Right kidney (tissue), 9 donors: ENCODE data around the gene ZNF606.

Source experiments
- DNase-seq: peaks from one replicate; pipeline ENCODE4 v3.0.0-alpha.2; 2016
- long read RNA-seq, 8 donors: transcript quantifications; one replicate each; lab custom pipeline, GENCODE V29; 2026

ZNF606 gene
- long read RNA-seq, donor 1, transcript ZNF606-207 (7 exons, 2,009 nt): major isoform, 6 of 10 reads
- long read RNA-seq, donor 1, partial matches to known transcripts: 0 of 10 reads
- long read RNA-seq, donor 1, other reads (novel, unspliced or antisense): 0 of 10 reads
- long read RNA-seq, donor 2, full-length matches to known transcripts: 7 of 7 reads
- long read RNA-seq, donor 2, partial matches to known transcripts: 0 of 7 reads
- long read RNA-seq, donor 2, other reads (novel, unspliced or antisense): 0 of 7 reads
- long read RNA-seq, donor 3, full-length matches to known transcripts: 4 of 4 reads
- long read RNA-seq, donor 3, partial matches to known transcripts: 0 of 4 reads
- long read RNA-seq, donor 3, other reads (novel, unspliced or antisense): 0 of 4 reads
- long read RNA-seq, donor 4, full-length matches to known transcripts: 11 of 11 reads
- long read RNA-seq, donor 4, partial matches to known transcripts: 0 of 11 reads
- long read RNA-seq, donor 4, other reads (novel, unspliced or antisense): 0 of 11 reads
- long read RNA-seq, donor 5, full-length matches to known transcripts: 5 of 5 reads
- long read RNA-seq, donor 5, partial matches to known transcripts: 0 of 5 reads
- long read RNA-seq, donor 5, other reads (novel, unspliced or antisense): 0 of 5 reads
- long read RNA-seq, donor 6, full-length matches to known transcripts: 9 of 33 reads
- long read RNA-seq, donor 6, partial matches to known transcripts: 24 of 33 reads
- long read RNA-seq, donor 6, other reads (novel, unspliced or antisense): 0 of 33 reads
- long read RNA-seq, donor 7, full-length matches to known transcripts: 14 of 14 reads
- long read RNA-seq, donor 7, partial matches to known transcripts: 0 of 14 reads
- long read RNA-seq, donor 7, other reads (novel, unspliced or antisense): 0 of 14 reads
- long read RNA-seq, donor 8, full-length matches to known transcripts: 6 of 6 reads
- long read RNA-seq, donor 8, partial matches to known transcripts: 0 of 6 reads
- long read RNA-seq, donor 8, other reads (novel, unspliced or antisense): 0 of 6 reads

- DNase-seq: peak; percentile 98
Measured at GRCh38 chr19:58002384-58003173, at the start of gene ZNF606. Gene ZNF606 (minus strand): TSS chr19:58002820. CDS start chr19:58001319, 1,501 bp downstream.

- DNase-seq: no peak
Measured at GRCh38 chr19:58052256-58052655, 49.6 kb upstream of the ZNF606 start.

- DNase-seq: no peak
Measured at GRCh38 chr19:58047672-58048071, 45.1 kb upstream of the ZNF606 start.

- no peak for DNase-seq
Measured at GRCh38 chr19:58046856-58047255, 44.2 kb upstream of the ZNF606 start.

DNA sequence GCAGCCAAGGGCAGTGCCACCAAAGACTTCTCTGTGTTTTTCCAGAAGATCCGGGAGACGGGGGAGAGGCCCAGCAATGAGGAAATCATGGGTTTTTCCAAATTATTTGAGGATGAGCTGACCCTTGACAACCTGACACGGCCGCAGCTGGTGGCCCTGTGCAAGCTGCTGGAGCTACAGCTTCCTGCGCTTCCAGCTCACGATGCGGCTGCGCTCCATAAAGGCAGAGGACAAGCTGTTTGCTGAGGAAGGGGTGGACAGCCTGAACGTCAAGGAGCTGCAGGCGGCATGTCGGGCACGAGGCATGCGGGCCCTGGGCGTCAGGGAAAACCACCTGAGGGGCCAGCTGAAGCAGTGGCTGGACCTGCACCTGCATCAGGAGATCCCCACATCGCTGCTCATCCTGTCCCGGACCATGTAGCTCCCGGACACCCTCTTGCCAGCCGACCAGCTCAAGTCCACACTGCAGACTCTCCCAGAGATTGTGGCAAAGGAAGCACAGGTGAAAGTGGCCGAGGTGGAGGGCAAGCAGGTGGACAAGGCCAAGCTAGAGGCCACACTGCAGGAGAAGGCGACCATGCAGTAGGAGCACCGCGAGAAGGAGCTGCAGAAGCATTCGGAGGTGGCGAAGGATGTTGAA, 42.9 kb upstream of the ZNF606 start:
- DNase-seq: no peak

DNA sequence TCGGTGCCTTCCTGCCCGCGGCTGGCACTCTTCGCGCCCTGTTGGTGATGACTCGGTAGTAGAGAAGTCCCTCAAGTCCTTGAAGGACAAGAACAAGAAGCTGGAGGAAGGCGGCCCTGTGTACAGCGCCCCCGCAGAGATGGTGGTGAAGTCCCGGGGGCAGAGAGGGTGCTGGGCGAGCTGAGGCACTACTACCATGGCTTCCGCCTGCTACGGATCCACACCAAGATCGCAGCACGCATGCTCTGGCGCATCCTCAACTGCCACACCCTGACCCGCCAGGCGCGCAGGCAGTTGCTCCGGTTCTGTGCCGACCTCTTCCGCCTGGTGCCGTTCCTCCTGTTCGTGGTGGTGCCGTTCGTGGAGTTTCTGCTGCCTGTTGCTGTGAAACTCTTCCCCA, 42.3 kb upstream of the ZNF606 start:
- no peak for DNase-seq

DNA sequence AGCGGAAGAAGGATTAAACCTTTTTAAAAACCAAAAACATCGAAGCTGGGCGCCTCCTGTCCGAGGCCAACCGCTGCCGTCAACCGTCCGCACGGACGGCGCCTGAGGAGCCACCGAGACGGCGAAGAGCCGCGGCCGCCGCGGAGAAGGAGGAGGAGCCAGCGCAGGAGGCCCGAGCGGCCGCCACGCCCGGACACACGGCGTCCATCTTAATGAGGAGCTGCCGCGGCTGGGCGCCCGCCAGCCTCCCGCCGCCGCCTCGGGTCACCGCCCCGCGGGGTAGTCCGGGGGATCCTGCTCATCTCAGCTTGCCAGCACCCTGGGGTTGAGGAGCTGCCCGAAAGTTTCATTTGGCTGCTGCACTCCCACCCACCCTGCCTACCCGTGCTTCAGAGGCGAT, 41.8 kb upstream of the ZNF606 start:
- no peak for DNase-seq

DNA sequence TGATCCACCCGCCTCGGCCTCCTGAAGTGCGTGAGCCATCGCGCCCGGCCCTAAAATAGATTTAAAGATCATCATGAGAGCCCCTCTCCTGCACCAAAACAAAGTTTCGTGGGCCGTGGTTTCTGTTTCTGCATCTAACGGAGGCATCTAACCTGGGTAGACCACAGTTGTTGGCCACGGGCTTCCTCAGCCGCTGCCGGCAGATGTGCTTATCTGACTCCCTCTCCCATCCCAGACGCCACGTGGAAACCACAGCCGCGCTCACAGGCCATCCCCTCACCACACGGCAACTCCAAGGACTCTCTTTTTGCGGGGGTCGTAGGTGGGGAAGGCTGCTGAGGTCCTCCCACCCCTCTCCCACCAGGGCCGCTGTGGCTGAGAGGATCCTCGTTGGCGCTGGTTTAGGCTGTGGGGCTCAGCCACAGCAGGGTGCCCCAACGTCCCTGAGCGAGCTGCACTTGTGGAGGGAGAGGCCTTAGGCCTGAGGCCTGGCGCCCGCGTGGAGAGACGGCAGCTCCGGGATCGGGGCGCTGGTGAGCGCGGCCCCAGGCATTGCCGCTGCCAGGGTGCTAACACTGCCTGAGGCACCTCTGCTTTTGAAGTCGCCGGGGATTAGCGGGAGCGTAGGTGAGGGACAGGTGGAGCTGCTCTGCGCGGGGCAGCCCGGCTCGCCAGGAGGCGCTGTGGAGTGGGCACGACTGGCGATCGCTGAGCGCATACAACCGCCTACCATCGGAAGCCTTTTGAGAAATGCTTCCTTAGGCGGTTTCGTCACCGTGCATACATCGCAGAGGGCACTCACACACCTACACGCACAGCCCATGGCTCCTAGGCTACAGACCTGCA, 40.1 kb upstream of the ZNF606 start:
- DNase-seq: no peak

DNA sequence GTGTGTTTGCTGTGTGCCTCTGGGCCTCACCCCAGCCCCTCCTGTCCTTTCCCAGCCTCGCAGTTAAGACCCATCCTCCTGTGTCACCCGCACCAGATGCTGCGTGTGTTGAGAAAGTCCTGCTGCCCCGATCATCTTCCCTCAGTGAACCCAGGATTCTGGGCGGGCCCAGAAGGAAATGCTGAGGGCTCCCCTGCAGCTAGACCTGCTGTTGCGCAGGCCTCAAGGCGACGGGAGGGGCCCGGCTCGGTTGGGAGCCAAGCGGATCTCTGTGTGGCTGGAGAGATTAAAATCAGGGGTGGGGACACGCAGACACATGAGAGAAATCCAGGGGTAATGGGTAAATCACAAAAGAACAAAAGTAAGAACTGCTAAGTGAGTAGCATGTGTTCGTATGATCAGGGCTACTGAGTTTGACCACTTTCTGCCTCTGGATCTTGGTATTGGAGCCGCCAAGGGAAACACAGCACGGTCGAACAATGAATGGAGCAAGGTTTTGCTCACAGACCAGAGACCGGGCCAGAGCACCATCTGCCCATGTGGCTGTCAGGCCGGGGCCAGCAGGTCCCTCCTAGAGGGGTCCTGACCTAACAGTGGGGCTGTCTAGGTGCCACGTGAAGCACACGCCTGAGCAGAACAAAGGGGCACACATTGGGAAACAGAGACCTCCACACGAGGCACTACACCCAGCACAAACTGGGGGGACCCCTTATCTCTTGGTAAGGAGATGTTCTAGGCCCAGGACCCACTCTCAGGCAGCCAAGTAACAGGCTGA, 38.3 kb upstream of the ZNF606 start:
- DNase-seq: no peak

- DNase-seq: no peak
Measured at GRCh38 chr19:58038688-58039204, 36.1 kb upstream of the ZNF606 start.

- DNase-seq: peak; percentile 42
Measured at GRCh38 chr19:58037927-58038687, 35.5 kb upstream of the ZNF606 start.

DNA sequence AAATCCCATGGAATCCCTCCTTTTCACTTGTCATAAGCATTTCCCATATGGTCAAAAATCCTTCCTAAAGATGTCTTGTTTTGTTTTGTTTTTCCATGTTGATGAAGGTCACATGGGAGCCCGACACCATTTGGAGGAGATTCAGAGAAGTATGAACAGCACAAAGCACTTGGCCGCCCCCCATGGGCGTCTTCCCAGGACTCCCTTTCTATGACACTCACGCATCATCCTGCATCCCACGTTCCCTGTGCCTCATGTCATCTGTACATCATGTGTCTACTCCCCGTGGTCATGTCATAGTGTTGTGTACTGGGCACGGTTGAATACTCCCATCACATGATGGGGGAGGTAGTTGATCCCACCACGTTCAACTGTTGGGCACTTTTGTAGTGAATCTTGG, 33.2 kb upstream of the ZNF606 start:
- no peak for DNase-seq

- DNase-seq: no peak
Measured at GRCh38 chr19:58034477-58034793, 31.8 kb upstream of the ZNF606 start.

DNA sequence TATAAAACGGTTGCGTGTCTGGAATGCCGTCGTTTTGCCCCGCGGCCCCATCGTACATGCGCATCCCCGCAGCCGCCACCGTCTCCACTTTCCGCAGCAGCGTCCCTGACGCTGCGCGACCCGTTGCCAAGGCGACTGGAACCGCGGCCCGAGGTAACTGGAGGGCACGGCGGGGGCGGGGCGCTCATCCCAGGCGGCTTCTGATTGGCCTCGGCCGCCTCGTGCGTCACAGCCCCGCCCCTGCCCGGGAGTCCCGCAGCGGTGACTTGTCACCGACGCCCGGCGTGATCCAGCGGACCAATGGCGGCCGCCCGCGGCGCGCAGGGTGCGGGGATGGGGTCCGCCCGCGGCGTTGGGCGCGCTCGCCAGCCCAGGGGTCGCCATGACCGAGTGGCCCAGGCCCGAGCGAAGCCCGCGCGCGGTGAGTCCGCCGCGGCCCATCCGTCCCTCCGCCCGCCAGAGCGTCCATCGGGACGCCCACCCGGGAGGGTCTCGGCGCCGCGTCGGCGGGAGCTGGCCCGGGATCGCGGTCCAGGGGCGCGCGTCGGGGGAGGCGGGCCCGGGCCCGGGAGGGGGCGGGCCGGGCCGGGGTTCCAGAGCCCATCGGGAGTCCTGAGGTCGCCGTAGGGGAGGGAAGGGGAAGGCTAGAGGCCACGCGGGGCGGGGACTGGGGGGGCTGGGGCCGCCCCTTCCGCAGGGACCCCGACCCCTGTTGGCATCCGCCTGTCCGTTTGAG, 31.3 kb upstream of the ZNF606 start, which contains the start of gene ZSCAN1:
ZSCAN1 (plus strand) TSS at position 285 of the 736 bp plus-strand sequence. CDS start 3,812 bp downstream, outside the sequence.
- peak; percentile 87 for DNase-seq

DNA sequence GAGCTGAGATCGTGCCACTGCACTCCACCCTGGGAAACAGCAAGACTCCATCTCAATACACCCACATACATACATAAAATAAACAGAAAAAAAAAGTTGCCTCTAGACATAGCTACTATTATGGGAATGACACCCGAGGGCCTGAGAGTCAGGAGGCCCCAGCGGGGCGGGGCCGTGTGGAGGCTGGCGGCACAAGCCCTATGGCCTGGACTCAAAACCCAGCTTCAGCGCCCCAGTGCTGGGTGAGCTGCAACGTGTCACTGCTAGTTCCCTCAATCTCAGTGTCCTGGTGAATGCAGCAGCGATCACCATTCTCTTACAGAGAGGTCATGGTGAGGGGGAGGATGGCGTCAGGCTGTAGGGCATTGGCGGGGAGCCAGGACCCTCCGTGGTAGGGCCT, 22.0 kb upstream of the ZNF606 start:
- no peak for DNase-seq

DNA sequence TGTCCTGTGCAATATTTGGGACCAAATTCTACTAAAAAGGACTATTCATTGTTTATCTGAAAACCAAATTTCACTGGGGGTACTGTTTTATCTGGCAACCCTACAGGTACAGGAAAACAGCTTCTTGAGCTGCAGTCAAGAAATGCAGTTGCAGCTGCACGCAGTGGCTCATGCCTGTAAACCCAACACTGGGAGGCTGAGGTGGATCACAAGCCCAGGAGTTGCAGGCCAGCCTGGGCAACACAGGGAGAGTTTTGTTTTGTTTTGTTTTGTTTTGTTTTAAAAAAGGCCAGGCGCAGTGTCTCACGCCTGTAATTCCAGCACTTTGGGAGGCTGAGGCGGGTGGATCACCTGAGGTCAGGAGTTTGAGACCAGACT, 19.7 kb upstream of the ZNF606 start:
- no peak for DNase-seq

DNA sequence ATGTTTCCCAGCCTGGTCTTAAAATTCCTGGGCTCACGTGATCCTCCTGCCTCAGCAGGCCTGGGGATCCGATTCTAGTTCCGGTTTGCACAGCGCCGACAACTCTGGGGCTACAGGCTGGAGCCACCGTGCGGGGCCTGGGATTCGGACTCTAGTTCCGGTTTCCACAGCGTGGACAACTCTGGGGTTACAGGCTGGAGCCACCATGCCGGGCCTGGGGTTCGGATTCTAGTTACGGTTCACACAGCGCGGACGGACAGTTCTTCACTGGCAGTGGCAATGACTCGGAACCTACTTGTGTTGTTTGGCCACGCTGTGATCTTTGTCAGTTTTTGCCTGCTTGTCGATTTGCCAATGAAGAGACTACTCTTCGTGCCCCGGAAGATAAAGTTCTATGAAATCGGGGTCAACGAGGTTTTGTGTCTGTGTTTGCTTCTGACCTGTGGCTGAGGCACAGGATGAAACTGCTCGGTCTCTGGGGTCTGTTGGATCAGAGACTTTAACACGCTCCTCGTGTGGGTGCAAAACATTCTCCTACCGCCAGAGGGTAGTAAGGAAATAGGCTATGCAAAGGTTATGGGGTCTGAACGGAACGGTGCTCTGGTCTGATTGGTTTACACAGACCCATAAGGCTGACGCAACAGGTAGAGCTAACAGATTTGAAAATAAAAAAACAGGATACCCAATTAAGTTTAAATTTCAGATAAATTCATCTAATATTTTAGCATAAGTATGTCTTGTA, 19.1 kb upstream of the ZNF606 start:
- peak; percentile 45 for DNase-seq
